Measurements from ENCODE around the gene CRELD2. TPM values are rescaled to one million over a fixed set of nuclear protein-coding genes. Genes with fewer than 3 reads are reported as not detected.

Gene CRELD2
- total RNA-seq, 6 experiments from 2014 or later = 67.9 to 86.8 (median 78.5) TPM

- Mint-ChIP-seq H3K4me1 (ENCODE audit: low read depth) (peaks cover 7% of the 10 kb centered on the region), H3K36me3 (ENCODE audit: low read depth) (peaks cover 5% of the 10 kb centered on the region; the same call in 1 of the 2 replicates), H3K4me3 (no peak overlapping the region), H3K27ac (no peak overlapping the region), H3K27me3 (ENCODE audit: insufficient read depth) (peaks cover 1% of the 10 kb centered on the region), H3K9me3 (no peaks in the 10 kb centered on the region)
- no peak for TF ChIP-seq CTCF (IDR thresholded peaks at IDR 0.05)
- no peak for DNase-seq
These were observed 10.2 kb downstream of the CRELD2 start for GRCh38 chr22:49928555-49929210.

GRCh38 chr22:49929211-49929979, 11.0 kb downstream of the CRELD2 start:
- no peak overlapping the region for H3K4me3 Mint-ChIP-seq
- H3K36me3 Mint-ChIP-seq (ENCODE audit: low read depth) = peaks cover 5% of the 10 kb centered on the region; the same call in 1 of the 2 replicates
- H3K27ac Mint-ChIP-seq = no peak overlapping the region
- TF ChIP-seq CTCF (IDR thresholded peaks at IDR 0.05) = peak; percentile 95
- no peak for DNase-seq
- no peaks in the 10 kb centered on the region for H3K9me3 Mint-ChIP-seq
- peaks cover 1% of the 10 kb centered on the region for H3K27me3 Mint-ChIP-seq (ENCODE audit: insufficient read depth)
- peaks cover 7% of the 10 kb centered on the region for H3K4me1 Mint-ChIP-seq (ENCODE audit: low read depth)

GRCh38 chr22:49929994-49930575, 11.7 kb downstream of the CRELD2 start:
- Mint-ChIP-seq H3K4me1 (ENCODE audit: low read depth) (peaks cover 7% of the 10 kb centered on the region), H3K27ac (no peak overlapping the region)

GRCh38 chr22:49930596-49931412, 12.4 kb downstream of the CRELD2 start:
- DNase-seq = peak; percentile 66
- H3K9me3 Mint-ChIP-seq = no peaks in the 10 kb centered on the region
- H3K27me3 Mint-ChIP-seq (ENCODE audit: insufficient read depth) = peaks cover 1% of the 10 kb centered on the region; the same call in 1 of the 2 replicates
- no peak overlapping the region for H3K4me3 Mint-ChIP-seq
- peaks cover 7% of the 10 kb centered on the region for H3K4me1 Mint-ChIP-seq (ENCODE audit: low read depth)
- no peaks in the 10 kb centered on the region for H3K36me3 Mint-ChIP-seq (ENCODE audit: low read depth)
- H3K27ac Mint-ChIP-seq = no peak overlapping the region
- peak; percentile 71 for TF ChIP-seq CTCF (IDR thresholded peaks at IDR 0.05)

More at GRCh38 chr22:49929994-49930575, 11.7 kb downstream of the CRELD2 start:
- no peak for DNase-seq
- Mint-ChIP-seq H3K36me3 (ENCODE audit: low read depth) (peaks cover 4% of the 10 kb centered on the region; the same call in 1 of the 2 replicates), H3K4me3 (no peak overlapping the region), H3K27me3 (ENCODE audit: insufficient read depth) (peaks cover 1% of the 10 kb centered on the region), H3K9me3 (no peaks in the 10 kb centered on the region)
- TF ChIP-seq CTCF (IDR thresholded peaks at IDR 0.05) = no peak

Measured in HFFc6 (cell line).